ENCODE results near the gene INSYN2B.

INSYN2B gene

DNA sequence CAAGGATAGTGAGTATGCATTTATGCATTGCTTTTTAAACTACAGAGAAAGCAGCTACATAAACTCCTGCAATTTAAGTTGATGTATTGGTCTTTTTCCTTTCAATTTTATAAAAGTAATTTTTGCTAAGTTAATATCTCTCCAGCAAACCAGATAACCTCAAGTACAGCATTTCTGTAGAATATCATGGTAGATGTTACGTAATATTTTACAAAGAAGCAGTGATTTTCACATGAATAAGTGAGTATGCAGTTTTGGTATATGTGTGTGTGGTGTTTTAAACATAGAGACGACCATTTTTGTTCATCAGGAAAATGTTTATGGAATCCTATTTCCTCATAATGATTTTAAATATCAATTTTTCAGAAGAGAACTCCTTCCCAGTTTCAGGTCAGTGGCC lies 118.9 kb downstream of the INSYN2B start:
- TF ChIP-seq, protein P1, sequence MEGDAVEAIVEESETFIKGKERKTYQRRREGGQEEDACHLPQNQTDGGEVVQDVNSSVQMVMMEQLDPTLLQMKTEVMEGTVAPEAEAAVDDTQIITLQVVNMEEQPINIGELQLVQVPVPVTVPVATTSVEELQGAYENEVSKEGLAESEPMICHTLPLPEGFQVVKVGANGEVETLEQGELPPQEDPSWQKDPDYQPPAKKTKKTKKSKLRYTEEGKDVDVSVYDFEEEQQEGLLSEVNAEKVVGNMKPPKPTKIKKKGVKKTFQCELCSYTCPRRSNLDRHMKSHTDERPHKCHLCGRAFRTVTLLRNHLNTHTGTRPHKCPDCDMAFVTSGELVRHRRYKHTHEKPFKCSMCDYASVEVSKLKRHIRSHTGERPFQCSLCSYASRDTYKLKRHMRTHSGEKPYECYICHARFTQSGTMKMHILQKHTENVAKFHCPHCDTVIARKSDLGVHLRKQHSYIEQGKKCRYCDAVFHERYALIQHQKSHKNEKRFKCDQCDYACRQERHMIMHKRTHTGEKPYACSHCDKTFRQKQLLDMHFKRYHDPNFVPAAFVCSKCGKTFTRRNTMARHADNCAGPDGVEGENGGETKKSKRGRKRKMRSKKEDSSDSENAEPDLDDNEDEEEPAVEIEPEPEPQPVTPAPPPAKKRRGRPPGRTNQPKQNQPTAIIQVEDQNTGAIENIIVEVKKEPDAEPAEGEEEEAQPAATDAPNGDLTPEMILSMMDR (IDR thresholded peaks at IDR 0.05), result no peak
- Histone ChIP-seq H3K4me1 (no peaks in the 10 kb centered on the region), H3K27me3 (ENCODE audit: control insufficient read depth, insufficient read depth, low read length) (no peaks in the 10 kb centered on the region), H3K36me3 (ENCODE audit: control insufficient read depth, insufficient read depth, low read length) (no peaks in the 10 kb centered on the region), H3K79me2 (no peaks in the 10 kb centered on the region), H3K27ac (no peak overlapping the region), H3K9ac (no peak overlapping the region), H3K4me2 (ENCODE audit: low read length) (no peak overlapping the region), H3K9me3 (ENCODE audit: control insufficient read depth, low read length) (no peaks in the 10 kb centered on the region), H2AFZ (no peak overlapping the region), H3K4me3 (ENCODE audit: low read depth, low read length) (no peak overlapping the region)

- Histone ChIP-seq H3K9ac (no peak overlapping the region), H3K36me3 (ENCODE audit: control insufficient read depth, insufficient read depth, low read length) (no peaks in the 10 kb centered on the region), H3K27ac (no peak overlapping the region), H3K27me3 (ENCODE audit: control insufficient read depth, insufficient read depth, low read length) (no peaks in the 10 kb centered on the region), H3K4me2 (ENCODE audit: low read length) (no peak overlapping the region), H2AFZ (no peak overlapping the region), H3K4me1 (no peaks in the 10 kb centered on the region), H3K4me3 (ENCODE audit: low read depth, low read length) (no peak overlapping the region), H3K79me2 (no peaks in the 10 kb centered on the region), H3K9me3 (ENCODE audit: control insufficient read depth, low read length) (no peaks in the 10 kb centered on the region)
- TF ChIP-seq, protein P1 (IDR thresholded peaks at IDR 0.05), result no peak
Observed at GRCh38 chr5:169860585-169860984, 119.7 kb downstream of the INSYN2B start.

GRCh38 chr5:169856571-169856970 lies 123.7 kb downstream of the INSYN2B start:
- no peak overlapping the region for H3K4me3 ChIP-seq (ENCODE audit: low read depth, low read length)
- H2AFZ ChIP-seq, result no peak overlapping the region
- no peak overlapping the region for H3K9ac ChIP-seq
- no peak overlapping the region for H3K27ac ChIP-seq
- H3K36me3 ChIP-seq (ENCODE audit: control insufficient read depth, insufficient read depth, low read length), result no peaks in the 10 kb centered on the region
- no peaks in the 10 kb centered on the region for H3K4me1 ChIP-seq
- no peak overlapping the region for H3K4me2 ChIP-seq (ENCODE audit: low read length)
- no peaks in the 10 kb centered on the region for H3K27me3 ChIP-seq (ENCODE audit: control insufficient read depth, insufficient read depth, low read length)
- TF ChIP-seq, protein P1 (IDR thresholded peaks at IDR 0.05), result no peak
- no peaks in the 10 kb centered on the region for H3K79me2 ChIP-seq
- no peaks in the 10 kb centered on the region for H3K9me3 ChIP-seq (ENCODE audit: control insufficient read depth, low read length)

GRCh38 chr5:169851321-169851850 lies 128.9 kb downstream of the INSYN2B start:
- H2AFZ ChIP-seq, result no peak overlapping the region
- no peak overlapping the region for H3K4me3 ChIP-seq (ENCODE audit: low read depth, low read length)
- no peaks in the 10 kb centered on the region for H3K27me3 ChIP-seq (ENCODE audit: control insufficient read depth, insufficient read depth, low read length)
- H3K4me1 ChIP-seq, result no peaks in the 10 kb centered on the region
- no peak overlapping the region for H3K27ac ChIP-seq
- H3K79me2 ChIP-seq, result no peaks in the 10 kb centered on the region
- TF ChIP-seq, protein P1 (IDR thresholded peaks at IDR 0.05), result no peak
- H3K4me2 ChIP-seq (ENCODE audit: low read length), result no peak overlapping the region
- no peaks in the 10 kb centered on the region for H3K36me3 ChIP-seq (ENCODE audit: control insufficient read depth, insufficient read depth, low read length)
- no peaks in the 10 kb centered on the region for H3K9me3 ChIP-seq (ENCODE audit: control insufficient read depth, low read length)
- H3K9ac ChIP-seq, result no peak overlapping the region

- Histone ChIP-seq H3K27me3 (ENCODE audit: control insufficient read depth, insufficient read depth, low read length) (no peaks in the 10 kb centered on the region), H3K4me2 (ENCODE audit: low read length) (no peak overlapping the region), H3K36me3 (ENCODE audit: control insufficient read depth, insufficient read depth, low read length) (no peaks in the 10 kb centered on the region), H2AFZ (no peak overlapping the region), H3K4me1 (no peaks in the 10 kb centered on the region), H3K4me3 (ENCODE audit: low read depth, low read length) (no peak overlapping the region), H3K9ac (no peak overlapping the region), H3K27ac (no peak overlapping the region), H3K79me2 (no peaks in the 10 kb centered on the region), H3K9me3 (ENCODE audit: control insufficient read depth, low read length) (no peaks in the 10 kb centered on the region)
- TF ChIP-seq, protein P1 (IDR thresholded peaks at IDR 0.05), result no peak
Observed at GRCh38 chr5:169850409-169850808, 129.9 kb downstream of the INSYN2B start.
